ENCODE results near the gene PTGFRN. TPM values are rescaled to one million over a fixed set of nuclear protein-coding genes. Genes with fewer than 3 reads are reported as not detected.

Gene PTGFRN
- total and polyA plus RNA-seq, 2 of the 8 experiments (the other 6 are each of a cell fraction or from before 2014, with no cell fraction given) = 13.0 to 32.6 TPM

DNA sequence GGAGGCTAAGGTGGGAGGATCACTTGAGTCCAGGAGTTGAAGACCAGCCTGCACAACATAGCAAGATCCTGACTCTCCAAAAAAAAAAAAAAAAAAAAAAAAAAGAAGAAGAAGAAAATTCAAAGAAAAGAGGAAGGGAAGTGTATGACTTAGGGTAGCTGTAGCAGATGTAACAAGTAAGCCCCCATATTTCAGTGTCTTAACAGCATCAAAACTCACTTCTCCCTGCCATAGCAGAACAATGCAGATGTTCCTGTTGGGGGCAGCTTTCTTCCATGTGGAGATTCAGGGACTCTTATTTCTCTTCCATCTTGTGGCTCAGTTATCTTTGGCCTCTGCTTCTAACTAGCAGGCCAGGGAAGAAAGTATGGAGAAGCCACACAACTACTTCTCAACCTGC, 10.2 kb upstream of the PTGFRN start:
- Histone ChIP-seq H3K4me3 (ENCODE audit: extremely low read depth in 1 of 4, insufficient read depth in 2 of 4, low read depth in 3 of 4, low read length in 4 of 4) (no peak overlapping the region), H2BK5ac (ENCODE audit: low read depth, low read length) (no peak overlapping the region), H3K23ac (ENCODE audit: insufficient read length) (no peak overlapping the region), H3K4ac (replicated peaks; ENCODE audit: insufficient read length, low read depth, low read length) (no peak overlapping the region), H2AFZ (ENCODE audit: low read length) (no peak overlapping the region), H3K9me3 (ENCODE audit: insufficient read depth in 2 of 2, low read depth in 1 of 2, low read length in 1 of 2) (no peaks in the 10 kb centered on the region), H2BK20ac (ENCODE audit: low read length) (no peak overlapping the region), H2BK15ac (ENCODE audit: low read length) (no peak overlapping the region), H3K36me3 (ENCODE audit: control insufficient read depth in 2 of 4, insufficient read depth in 4 of 4, low read length in 3 of 4) (no peaks in the 10 kb centered on the region), H3K27me3 (replicated peaks in 1 of 4; ENCODE audit: control insufficient read depth in 3 of 4, extremely low read depth in 1 of 4, insufficient read depth in 3 of 4, low read length in 3 of 4) (no peaks in the 10 kb centered on the region), H3K56ac (replicated peaks; ENCODE audit: insufficient read length, low read depth, low read length) (no peak overlapping the region), H4K5ac (ENCODE audit: insufficient read length, low read depth, low read length) (no peak overlapping the region), H2BK120ac (replicated peaks; ENCODE audit: low read depth, low read length) (no peak overlapping the region), H3K9ac (replicated peaks in 1 of 4; ENCODE audit: extremely low read depth in 1 of 4, low read depth in 3 of 4, low read length in 3 of 4) (no peak overlapping the region), H3K23me2 (ENCODE audit: low read depth, low read length) (no peaks in the 10 kb centered on the region; the same call in 1 of the 2 replicates), H3K18ac (ENCODE audit: extremely low read depth, low read length) (no peak overlapping the region), H3K4me2 (ENCODE audit: insufficient read depth in 1 of 2, low read depth in 2 of 2, low read length in 2 of 2) (no peak overlapping the region), H3K4me1 (replicated peaks in 1 of 4; ENCODE audit: control insufficient read depth in 3 of 4, insufficient read depth in 4 of 4, low read length in 3 of 4) (no peaks in the 10 kb centered on the region), H3K27ac (ENCODE audit: low read depth, low read length) (no peak overlapping the region), H3K14ac (ENCODE audit: insufficient read length) (no peak overlapping the region), H2AK5ac (ENCODE audit: low read depth, low read length) (no peak overlapping the region), H4K91ac (replicated peaks; ENCODE audit: insufficient read length, low read length) (no peak overlapping the region), H4K20me1 (replicated peaks in 1 of 2; ENCODE audit: control insufficient read depth in 1 of 2, insufficient read depth in 2 of 2, low read length in 2 of 2) (no peaks in the 10 kb centered on the region), H3K79me1 (ENCODE audit: low read depth, low read length) (no peaks in the 10 kb centered on the region), H2BK12ac (ENCODE audit: low read depth, low read length) (no peak overlapping the region), H4K8ac (ENCODE audit: extremely low read depth, insufficient read depth, low read length) (no peak overlapping the region), H3K79me2 (ENCODE audit: control insufficient read depth in 1 of 2, insufficient read depth in 2 of 2, low read length in 2 of 2) (no peaks in the 10 kb centered on the region)
- POLR2A ChIA-PET (ENCODE audit: partially characterized antibody) = no interaction called here
- DNase-seq (ENCODE audit: low read depth in 1 of 2, low spot score in 2 of 2) = no peak
- FAIRE-seq = no peak
- no peak for TF ChIP-seq EP300 (IDR thresholded peaks at IDR 0.05; ENCODE audit: borderline replicate concordance in 1 of 2, low read depth in 2 of 2, low read length in 2 of 2)
- TF ChIP-seq CTBP2 (IDR thresholded peaks at IDR 0.05; ENCODE audit: borderline replicate concordance, insufficient read depth, insufficient read length, low read length) = no peak
- no peak for TF ChIP-seq TCF12 (IDR thresholded peaks at IDR 0.05; ENCODE audit: low read depth, low read length)
- TF ChIP-seq, protein P1, sequence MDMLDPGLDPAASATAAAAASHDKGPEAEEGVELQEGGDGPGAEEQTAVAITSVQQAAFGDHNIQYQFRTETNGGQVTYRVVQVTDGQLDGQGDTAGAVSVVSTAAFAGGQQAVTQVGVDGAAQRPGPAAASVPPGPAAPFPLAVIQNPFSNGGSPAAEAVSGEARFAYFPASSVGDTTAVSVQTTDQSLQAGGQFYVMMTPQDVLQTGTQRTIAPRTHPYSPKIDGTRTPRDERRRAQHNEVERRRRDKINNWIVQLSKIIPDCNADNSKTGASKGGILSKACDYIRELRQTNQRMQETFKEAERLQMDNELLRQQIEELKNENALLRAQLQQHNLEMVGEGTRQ (IDR thresholded peaks at IDR 0.05; ENCODE audit: low read length) = no peak
- TF ChIP-seq TBP (IDR thresholded peaks at IDR 0.05; ENCODE audit: low read depth, low read length) = no peak
- no peak for TF ChIP-seq MAFK (IDR thresholded peaks at IDR 0.05; ENCODE audit: low read depth, low read length)
- TF ChIP-seq KDM5A (IDR thresholded peaks at IDR 0.05; ENCODE audit: low read length) = no peak
- no peak for TF ChIP-seq SRF (IDR thresholded peaks at IDR 0.05; ENCODE audit: low read depth, low read length)
- TF ChIP-seq CHD2 (IDR thresholded peaks at IDR 0.05; ENCODE audit: low read length) = no peak
- TF ChIP-seq HDAC6 (IDR thresholded peaks at IDR 0.05; ENCODE audit: low read depth, low read length) = no peak
- TF ChIP-seq PHF8 (conservative IDR thresholded peaks at IDR 0.05; ENCODE audit: low read depth, low read length) = no peak
- CTCF ChIA-PET (ENCODE audit: partially characterized antibody) = interaction anchor here (0.8 to 1.4 kb wide), 7 partner anchors 9 to 175 kb away, joined by 3 to 5 read pairs (median 4); no protein-coding TSS in a partner anchor

All from H1 (cell line).